Measurements from ENCODE around the gene KLHL35.

The KLHL35 gene

DNA sequence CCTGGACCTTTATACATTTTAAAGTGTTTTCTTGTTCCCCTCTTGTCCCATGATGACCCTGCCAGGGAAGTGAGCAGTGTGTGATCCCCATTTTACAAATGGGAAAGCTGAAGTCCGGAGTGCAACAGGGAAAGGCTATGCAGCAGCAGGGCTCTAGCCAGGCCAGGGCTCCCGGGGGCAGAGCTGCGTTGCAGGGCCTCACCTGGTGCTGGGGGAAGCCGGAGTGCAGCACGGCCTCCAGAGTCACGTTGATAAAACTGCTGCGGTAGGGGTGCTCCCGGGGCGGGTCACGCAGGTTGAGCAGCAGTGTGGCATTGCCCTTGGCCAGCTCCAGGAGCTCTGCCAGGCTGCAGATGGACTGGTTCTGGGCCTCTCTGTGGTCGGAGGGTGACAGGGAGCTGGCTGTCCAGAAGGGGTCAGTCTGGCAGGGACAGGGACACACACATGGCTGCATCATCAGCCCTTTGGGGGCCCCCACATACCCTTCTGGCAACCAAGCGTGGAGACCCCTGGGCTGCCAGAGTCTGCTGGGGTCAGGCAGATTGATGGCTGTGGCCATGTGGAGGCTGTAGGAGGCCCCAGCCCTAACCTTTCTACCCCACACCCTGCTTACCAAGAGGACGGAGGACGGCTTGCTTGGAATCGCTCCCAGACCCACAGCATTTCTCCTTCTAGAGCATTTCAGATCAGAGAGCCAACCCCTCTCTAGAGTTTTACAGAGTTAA lies 9.3 kb upstream of the KLHL35 start:
- no peak for DNase-seq (ENCODE audit: low read depth, low spot score)

DNA sequence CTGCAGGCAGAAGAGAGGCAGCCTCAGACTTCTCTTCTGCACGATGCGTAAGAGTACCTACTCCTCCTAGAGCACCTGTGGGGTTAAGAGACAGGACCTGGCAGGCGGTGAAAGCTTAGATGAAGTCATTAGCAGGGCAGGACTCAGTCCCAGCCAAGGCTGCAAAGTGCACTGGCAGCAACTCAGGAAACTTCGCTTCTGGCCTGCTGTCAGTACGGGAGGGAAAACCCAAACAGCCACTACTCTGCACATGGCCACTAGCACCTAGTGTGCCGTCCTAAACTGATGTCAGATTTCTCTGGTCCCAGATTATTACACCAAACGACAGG lies 8.8 kb upstream of the KLHL35 start:
- DNase-seq (ENCODE audit: low read depth, low spot score), result no peak

DNA sequence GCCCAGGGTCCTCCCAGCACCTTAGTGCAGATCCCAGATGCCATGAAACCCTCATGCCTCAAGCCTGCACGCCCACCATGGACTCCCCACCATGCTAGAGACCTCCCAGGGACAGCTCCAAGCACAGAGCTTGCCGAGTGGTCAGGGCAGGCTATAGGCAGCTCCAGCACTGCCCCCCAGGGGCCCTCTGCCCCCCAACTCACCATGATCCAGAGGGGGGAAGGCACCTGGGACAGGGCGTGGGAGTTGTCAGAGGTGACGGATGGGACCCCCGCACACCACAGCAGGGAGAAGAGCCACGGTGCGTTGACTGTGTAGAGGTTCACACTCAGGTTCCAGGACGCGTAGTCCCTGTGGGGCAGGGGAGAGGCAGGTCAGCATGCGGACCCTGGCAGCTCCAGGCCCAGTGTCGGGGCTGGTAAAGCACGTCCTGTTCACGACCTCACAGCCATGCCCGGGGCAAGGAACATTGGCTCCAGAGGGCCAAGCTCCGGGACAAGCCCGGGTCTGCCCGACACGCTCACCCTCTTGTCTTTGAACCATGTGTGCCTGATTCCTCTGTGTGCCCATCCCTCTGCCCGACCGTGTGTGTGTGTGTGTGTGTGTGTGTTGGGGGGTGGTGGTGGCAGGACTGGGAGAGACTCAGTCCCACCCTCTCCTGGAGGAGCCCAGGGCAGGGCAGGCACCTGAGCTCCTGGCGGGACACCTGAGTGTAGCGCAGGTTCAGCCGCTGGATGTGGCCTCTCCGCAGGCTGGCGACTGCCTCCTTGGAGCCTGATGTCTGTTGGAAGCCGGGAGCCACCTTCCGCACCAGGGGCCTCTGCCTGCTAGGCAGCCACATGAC lies 8.2 kb upstream of the KLHL35 start:
- no peak for DNase-seq (ENCODE audit: low read depth, low spot score)

DNA sequence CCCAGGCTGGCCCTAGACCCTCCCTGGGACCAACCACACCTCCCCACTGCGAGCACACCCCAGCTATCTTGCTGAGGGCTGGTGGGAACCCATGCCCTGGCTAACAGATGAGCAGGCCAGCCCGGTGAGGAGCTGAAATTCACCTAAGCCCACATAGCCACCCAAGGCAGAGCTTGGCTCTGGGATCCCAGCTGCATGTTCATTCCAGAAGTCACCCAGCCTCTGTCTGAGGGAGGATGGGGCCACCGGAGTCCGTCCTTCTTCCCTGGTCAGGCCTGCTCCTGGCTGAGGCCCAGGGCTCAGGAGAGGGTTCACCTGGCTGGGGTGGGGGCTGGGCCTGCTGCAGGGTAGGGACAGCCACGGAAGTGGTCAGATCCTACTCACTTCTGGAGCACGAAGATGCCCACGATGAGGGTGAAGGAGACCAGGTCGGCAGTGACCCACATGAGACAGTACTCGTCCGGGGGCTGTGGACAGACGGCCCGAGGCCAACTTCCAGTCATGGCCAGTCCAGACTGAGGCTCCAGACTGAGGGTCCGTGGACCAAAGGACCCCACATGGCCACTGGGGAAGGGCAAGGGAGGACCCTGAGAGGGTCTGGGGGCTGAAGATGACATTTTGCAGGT lies 6.6 kb upstream of the KLHL35 start:
- no peak for DNase-seq (ENCODE audit: low read depth, low spot score)

DNA sequence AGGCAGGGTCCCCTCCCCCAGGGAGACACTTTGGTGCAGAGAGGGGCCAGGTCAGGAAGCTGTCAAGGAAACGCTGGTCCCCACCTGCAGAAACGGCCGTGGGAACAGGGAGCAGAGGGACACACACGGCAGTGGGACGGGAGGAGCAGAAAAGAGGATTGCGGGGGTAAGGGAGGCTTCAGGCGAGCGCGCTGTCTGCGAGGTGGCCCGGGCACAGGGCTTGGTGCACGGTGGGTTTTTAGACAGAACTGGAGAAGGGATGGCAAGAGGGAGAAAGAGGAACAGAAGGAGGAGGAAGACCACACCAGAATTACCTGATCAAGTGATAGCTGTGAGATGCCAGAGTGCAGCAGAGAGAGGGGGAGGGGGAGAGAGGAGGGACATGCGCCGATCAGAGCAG lies 6.0 kb upstream of the KLHL35 start:
- DNase-seq (ENCODE audit: low read depth, low spot score), result no peak

- DNase-seq (ENCODE audit: low read depth, low spot score), result no peak
Observed at GRCh38 chr11:75437966-75438659, 5.1 kb upstream of the KLHL35 start.

GRCh38 chr11:75436806-75437205 lies 3.8 kb upstream of the KLHL35 start:
- no peak for DNase-seq (ENCODE audit: low read depth, low spot score)

DNA sequence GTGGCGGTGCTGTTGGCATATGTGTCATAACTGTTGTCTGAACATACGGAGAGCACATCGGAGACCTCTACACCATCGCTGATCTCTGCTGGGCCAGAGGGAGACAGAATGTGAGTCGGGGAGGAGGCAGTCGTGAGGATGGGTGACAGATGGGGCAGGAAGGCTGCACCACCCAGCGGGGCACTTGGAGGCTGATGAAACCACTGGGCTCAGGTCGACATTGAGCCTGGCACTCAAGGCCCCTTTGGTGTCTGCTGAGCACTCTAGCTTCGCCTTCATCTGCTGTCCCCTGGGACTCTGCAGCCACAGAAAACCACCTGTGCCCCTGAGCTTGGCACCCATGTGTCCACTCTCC lies 2.5 kb upstream of the KLHL35 start:
- no peak for DNase-seq (ENCODE audit: low read depth, low spot score)

GRCh38 chr11:75434886-75435570 lies 2.0 kb upstream of the KLHL35 start:
- DNase-seq (ENCODE audit: low read depth, low spot score), result no peak

- no peak for DNase-seq (ENCODE audit: low read depth, low spot score)
Observed at GRCh38 chr11:75434051-75434450, 1.0 kb upstream of the KLHL35 start.

DNA sequence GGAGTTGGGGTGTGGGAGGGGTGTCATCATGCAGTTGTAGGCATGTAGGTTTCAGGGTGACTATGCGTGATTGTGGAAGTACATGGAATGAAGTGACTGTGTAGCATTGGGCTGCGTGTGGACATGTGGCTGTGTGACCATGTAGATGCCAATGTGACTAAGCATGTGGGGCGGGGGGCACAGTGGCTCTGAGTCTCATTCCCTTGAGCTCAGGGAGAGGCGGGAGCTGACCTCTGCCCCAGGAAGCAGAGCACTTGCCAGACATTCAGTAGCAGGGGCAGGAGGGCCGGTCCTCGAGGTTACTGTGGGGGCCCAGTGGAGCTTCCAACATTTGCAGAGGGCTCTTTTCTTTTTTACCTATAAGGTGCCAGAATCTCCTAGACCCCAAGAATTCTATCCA lies 440 bp upstream of the KLHL35 start:
- DNase-seq (ENCODE audit: low read depth, low spot score), result no peak

GRCh38 chr11:75431533-75432525 lies 1.2 kb downstream of the KLHL35 start:
- no peak for DNase-seq (ENCODE audit: low read depth, low spot score)

DNA sequence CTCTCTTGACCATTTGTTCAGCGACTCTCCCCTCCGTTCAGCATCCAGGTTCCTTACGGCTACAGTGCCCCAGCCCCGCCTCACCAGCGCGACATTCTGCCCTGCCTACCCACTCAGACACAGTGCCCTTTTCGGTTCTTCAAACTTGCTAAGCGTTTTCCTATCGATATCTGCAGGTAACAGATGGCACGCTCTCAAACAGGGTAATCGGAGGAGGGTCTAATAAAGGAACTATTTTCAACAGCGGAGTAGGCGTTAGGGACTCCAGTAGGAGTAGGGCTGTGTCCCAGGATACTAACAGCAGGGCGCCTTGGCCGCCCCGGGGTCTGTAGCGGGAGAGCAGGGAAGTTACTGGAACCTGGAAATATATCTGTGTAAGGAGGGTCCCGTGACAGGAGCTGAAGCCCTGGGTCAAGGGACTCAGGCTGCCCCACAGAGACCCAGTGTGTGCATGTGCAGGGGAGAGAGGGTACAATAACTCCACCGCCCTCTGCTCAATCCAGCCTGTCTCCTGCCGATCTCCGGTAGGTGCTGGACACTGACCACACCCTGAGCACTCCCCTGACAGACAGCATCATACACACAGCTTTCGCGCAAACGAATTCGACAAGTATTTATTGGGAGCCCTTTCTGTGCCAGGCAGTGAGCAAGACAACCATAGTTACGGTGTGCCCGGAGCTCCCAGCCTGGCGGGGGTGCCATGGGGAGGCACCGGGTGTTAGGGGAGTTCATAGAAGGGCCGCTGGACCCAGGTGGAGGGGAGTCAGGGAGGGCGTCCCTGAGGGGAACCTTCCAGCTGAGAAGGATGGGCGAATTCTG lies 2.1 kb downstream of the KLHL35 start:
- DNase-seq (ENCODE audit: low read depth, low spot score), result no peak

DNA sequence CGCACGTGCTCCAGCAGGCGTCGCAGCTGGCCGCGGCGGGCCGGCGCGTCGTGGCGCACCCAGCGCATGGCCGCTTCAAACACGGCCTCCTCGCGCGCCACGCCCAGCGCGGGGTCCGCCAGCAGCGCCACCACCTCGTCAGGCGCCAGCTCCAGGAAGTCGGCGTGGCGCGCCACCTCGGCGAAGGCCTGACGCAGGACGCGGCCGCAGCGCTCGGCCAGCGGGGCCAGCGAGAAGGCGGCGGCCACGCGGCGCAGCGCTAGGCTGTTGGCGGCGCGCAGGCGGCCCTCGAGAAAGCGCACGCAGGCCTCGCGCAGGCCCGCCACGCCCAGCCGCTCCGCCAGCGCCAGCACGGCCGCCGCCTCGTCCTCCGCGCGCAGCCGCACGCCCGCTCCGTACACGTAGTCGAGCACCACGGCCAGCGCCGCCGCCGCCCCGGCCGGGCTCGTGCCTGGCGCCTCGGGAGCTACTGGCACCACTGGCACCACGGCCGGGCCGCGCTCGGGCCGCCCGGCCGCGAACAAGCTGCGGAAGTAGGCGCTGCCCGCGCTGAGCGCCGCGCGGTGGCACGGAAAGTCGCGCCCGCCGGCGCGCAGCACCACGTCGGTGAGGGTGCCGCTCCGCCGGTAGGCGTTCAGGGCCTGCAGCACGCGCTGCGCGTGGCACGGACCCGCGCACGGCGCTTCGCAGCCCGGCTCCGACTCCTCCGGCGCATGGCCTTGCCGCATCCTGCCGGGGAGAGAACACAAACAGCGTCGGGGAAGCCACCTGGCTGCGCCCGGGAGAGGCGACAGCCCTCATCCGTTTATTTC lies 2.9 kb downstream of the KLHL35 start:
- DNase-seq (ENCODE audit: low read depth, low spot score), result no peak

DNA sequence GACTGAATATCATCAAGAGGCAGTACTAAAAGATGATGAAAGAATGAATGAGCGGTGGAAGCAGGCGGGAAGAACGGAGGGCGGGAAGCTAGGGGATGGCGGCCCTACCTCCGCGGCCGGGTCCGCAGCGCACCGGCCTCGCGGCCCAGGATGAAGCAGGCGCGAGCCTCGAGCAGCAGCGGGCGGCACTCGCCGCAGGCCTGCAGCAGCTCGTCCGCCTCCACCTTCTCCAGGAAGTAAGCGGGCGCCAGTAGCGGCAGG lies 3.4 kb downstream of the KLHL35 start:
- DNase-seq (ENCODE audit: low read depth, low spot score), result no peak

DNA sequence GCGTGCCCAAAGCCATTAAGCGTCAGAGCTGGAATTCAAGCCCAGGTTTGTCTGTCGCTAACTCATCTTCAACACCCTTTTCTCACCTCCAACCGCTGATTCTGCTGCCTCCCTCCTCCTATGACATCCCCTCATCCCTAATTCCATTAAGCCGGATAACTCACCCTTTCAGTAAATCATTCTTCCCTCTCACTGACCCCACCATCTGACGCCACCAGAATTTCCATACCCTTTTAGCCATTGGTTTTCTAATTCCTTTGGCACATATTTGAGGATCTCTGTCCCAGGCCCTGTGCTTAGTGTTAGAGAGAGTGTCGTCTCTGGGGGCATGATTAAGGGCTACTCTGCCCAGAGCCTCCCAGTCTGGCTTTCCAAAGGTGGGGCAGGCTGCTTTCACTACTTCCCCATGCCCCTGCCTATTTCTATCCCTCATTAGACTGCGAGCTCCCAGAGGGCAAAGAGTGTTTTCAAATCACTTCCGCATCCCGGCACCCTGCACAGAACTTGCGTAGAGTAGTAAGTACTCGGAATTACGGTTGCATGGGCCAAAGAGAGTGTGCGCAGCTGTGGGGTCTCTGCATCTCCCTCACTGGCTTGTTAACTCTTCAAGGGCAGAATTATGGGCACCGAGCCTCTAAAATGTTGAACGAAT lies 3.9 kb downstream of the KLHL35 start:
- no peak for DNase-seq (ENCODE audit: low read depth, low spot score)

DNA sequence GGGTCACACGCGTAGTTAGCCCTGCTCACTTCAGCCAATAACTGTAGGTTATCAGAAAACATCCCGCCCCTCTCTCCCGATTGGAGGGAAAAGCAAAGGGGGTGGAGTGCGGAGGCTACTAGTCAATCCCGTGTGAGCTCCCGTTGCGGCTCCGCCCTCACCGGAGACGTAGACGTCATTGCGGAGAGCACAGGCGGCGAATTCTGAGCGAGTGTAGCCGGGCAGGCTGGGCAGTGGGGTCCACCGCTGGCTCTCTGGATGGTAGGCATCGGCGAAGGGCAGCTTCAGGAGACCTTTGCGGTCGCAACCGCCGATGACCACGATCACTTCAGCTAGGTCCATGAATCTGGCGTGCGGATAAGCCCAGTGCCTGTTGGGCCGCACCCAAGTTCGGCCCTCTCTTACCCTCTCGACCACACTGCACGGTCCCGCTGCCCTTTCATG lies 4.7 kb downstream of the KLHL35 start:
- DNase-seq (ENCODE audit: low read depth, low spot score), result peak; percentile 41

DNA sequence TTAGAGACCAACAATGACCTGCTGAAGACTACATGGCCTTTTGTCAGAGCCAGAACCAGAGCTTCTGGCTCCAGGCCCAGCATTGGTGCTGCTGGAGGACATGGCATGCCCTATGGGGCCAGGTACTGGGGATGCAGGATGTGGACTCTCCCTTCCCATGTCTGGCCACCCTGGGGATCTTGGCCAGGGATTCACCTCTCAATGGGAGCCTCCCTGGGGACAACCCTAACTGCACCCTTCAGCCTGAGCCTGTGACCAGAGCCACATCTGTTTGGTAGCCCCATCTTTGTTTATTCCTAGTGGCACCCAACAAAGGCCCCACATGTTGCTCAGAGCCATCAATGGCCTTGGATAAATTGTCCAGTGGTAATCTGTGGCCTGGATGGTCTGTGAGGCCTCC lies 5.8 kb downstream of the KLHL35 start:
- DNase-seq (ENCODE audit: low read depth, low spot score), result no peak

- no peak for DNase-seq (ENCODE audit: low read depth, low spot score)
Observed at GRCh38 chr11:75426720-75427086, 6.3 kb downstream of the KLHL35 start.
